ENCODE measurements around the gene EIF3K. TPM values are rescaled to one million over a fixed set of nuclear protein-coding genes. Genes with fewer than 3 reads are reported as not detected.

EIF3K gene
- polyA plus RNA-seq, 1 donor (not counting 4 experiments of a cell fraction or from before 2014, with no cell fraction given): 240 TPM

- no peak for FAIRE-seq
- dilution Hi-C loops (cut with MboI; ENCODE audit: extremely low pct_ligation_motif_present, low sequenced_read_pairs): no loop called here
- H3K9ac ChIP-seq (ENCODE audit: control insufficient read depth, extremely low read depth, insufficient read depth, low read length): no peak overlapping the region
- H3K4me3 ChIP-seq (ENCODE audit: control insufficient read depth in 2 of 3, extremely low read depth in 1 of 3, insufficient read depth in 2 of 3, low read depth in 1 of 3, low read length in 3 of 3): no peak overlapping the region
- H4K20me1 ChIP-seq (ENCODE audit: control insufficient read depth, extremely low read depth, insufficient read depth, low read length): no peaks in the 10 kb centered on the region
- no peak overlapping the region for H2AFZ ChIP-seq (ENCODE audit: control insufficient read depth, low read length)
- no peak overlapping the region for H3K27ac ChIP-seq (ENCODE audit: control insufficient read depth, insufficient read depth, low read length)
- H3K79me2 ChIP-seq (ENCODE audit: control insufficient read depth, insufficient read depth, low read length): no peaks in the 10 kb centered on the region
- no peaks in the 10 kb centered on the region for H3K27me3 ChIP-seq (ENCODE audit: control insufficient read depth, extremely low read depth, insufficient read depth, low read length)
- H3K36me3 ChIP-seq (ENCODE audit: control insufficient read depth in 2 of 2, extremely low read depth in 1 of 2, insufficient read depth in 2 of 2, low read length in 2 of 2): no peaks in the 10 kb centered on the region
- no peaks in the 10 kb centered on the region for H3K9me3 ChIP-seq (ENCODE audit: control insufficient read depth, low read depth, low read length)
- peaks cover 5% of the 10 kb centered on the region for H3K4me1 ChIP-seq (ENCODE audit: control insufficient read depth, extremely low read depth, insufficient read depth, low read length)
- TF ChIP-seq CTCF (optimal IDR thresholded peaks at IDR 0.05 in 1 of 3, IDR thresholded peaks at IDR 0.05 in 1 of 3, conservative IDR thresholded peaks at IDR 0.05 in 1 of 3; ENCODE audit: extremely low read depth in 1 of 3, insufficient read depth in 2 of 3, low read length in 3 of 3): no peak
- TF ChIP-seq EZH2 (IDR thresholded peaks at IDR 0.05; ENCODE audit: low read length): no peak
- H3K9me1 ChIP-seq (ENCODE audit: control insufficient read depth, extremely low read depth, insufficient read depth, low read length): no peaks in the 10 kb centered on the region
- DNase-seq (ENCODE audit: low read depth, low spot score): no peak
- no peak overlapping the region for H3K4me2 ChIP-seq (ENCODE audit: control insufficient read depth, extremely low read depth, insufficient read depth, low read depth, low read length)
Observed at GRCh38 chr19:38580080-38580479, 38.9 kb upstream of the EIF3K start.

- DNase-seq (ENCODE audit: low read depth, low spot score): no peak
- dilution Hi-C loops (cut with MboI; ENCODE audit: extremely low pct_ligation_motif_present, low sequenced_read_pairs): no loop called here
- Histone ChIP-seq H3K79me2 (ENCODE audit: control insufficient read depth, insufficient read depth, low read length) (no peaks in the 10 kb centered on the region), H4K20me1 (ENCODE audit: control insufficient read depth, extremely low read depth, insufficient read depth, low read length) (no peaks in the 10 kb centered on the region), H3K27me3 (ENCODE audit: control insufficient read depth, extremely low read depth, insufficient read depth, low read length) (no peaks in the 10 kb centered on the region), H2AFZ (ENCODE audit: control insufficient read depth, low read length) (no peak overlapping the region), H3K4me3 (ENCODE audit: control insufficient read depth in 2 of 3, extremely low read depth in 1 of 3, insufficient read depth in 2 of 3, low read depth in 1 of 3, low read length in 3 of 3) (no peak overlapping the region), H3K36me3 (ENCODE audit: control insufficient read depth in 2 of 2, extremely low read depth in 1 of 2, insufficient read depth in 2 of 2, low read length in 2 of 2) (no peaks in the 10 kb centered on the region), H3K9ac (ENCODE audit: control insufficient read depth, extremely low read depth, insufficient read depth, low read length) (no peak overlapping the region), H3K4me1 (ENCODE audit: control insufficient read depth, extremely low read depth, insufficient read depth, low read length) (peaks cover 5% of the 10 kb centered on the region), H3K9me3 (ENCODE audit: control insufficient read depth, low read depth, low read length) (no peaks in the 10 kb centered on the region), H3K4me2 (ENCODE audit: control insufficient read depth, extremely low read depth, insufficient read depth, low read depth, low read length) (no peak overlapping the region), H3K9me1 (ENCODE audit: control insufficient read depth, extremely low read depth, insufficient read depth, low read length) (no peaks in the 10 kb centered on the region), H3K27ac (ENCODE audit: control insufficient read depth, insufficient read depth, low read length) (no peak overlapping the region)
- TF ChIP-seq EZH2 (IDR thresholded peaks at IDR 0.05; ENCODE audit: low read length) (no peak), CTCF (optimal IDR thresholded peaks at IDR 0.05 in 1 of 3, IDR thresholded peaks at IDR 0.05 in 1 of 3, conservative IDR thresholded peaks at IDR 0.05 in 1 of 3; ENCODE audit: extremely low read depth in 1 of 3, insufficient read depth in 2 of 3, low read length in 3 of 3) (no peak)
- FAIRE-seq: no peak
Observed at GRCh38 chr19:38583219-38583984, 35.6 kb upstream of the EIF3K start.
